Measurements from ENCODE around the gene CITED1. TPM values are rescaled to one million over a fixed set of nuclear protein-coding genes. Genes with fewer than 3 reads are reported as not detected.
A peak's percentile ranks its signal among the peaks of the same experiment; 100 is the strongest.

Gene CITED1
- total and polyA plus RNA-seq, 8 donors: 0.49 to 1.5 (median 1.1) TPM; not detected in 2

GRCh38 chrX:72258174-72258573 lies 47.5 kb downstream of the CITED1 start:
- Histone ChIP-seq H3K4me3 (no peak overlapping the region), H3K36me3 (no peaks in the 10 kb centered on the region), H3K27ac (no peak overlapping the region), H3K9me3 (no peaks in the 10 kb centered on the region), H3K27me3 (no peaks in the 10 kb centered on the region), H3K4me1 (no peaks in the 10 kb centered on the region)
- TF ChIP-seq CTCF (IDR thresholded peaks at IDR 0.05): no peak
- FAIRE-seq (no peak), DNase-seq (no peak), ATAC-seq (no peak)
- intact Hi-C loops (cut with DNase I): no loop called here
- WGBS, 2 donors: 58 to 67% methylated on average over 7 of the region's 7 CpGs

- Histone ChIP-seq H3K4me3 (peak overlapping the region in 1 of 4 donors; percentile 8), H3K36me3 (no peaks in the 10 kb centered on the region), H3K9me3 (no peaks in the 10 kb centered on the region), H3K27ac (no peak overlapping the region), H3K27me3 (no peaks in the 10 kb centered on the region), H3K4me1 (no peaks in the 10 kb centered on the region)
- 73 to 79% methylated on average over 7 of the region's 7 CpGs for WGBS, 2 donors
- ATAC-seq: no peak
- intact Hi-C loops (cut with DNase I): no loop called here
- no peak for DNase-seq
- no peak for FAIRE-seq
- TF ChIP-seq CTCF (IDR thresholded peaks at IDR 0.05): no peak
Measured at GRCh38 chrX:72255864-72256263, 49.9 kb downstream of the CITED1 start.

DNA sequence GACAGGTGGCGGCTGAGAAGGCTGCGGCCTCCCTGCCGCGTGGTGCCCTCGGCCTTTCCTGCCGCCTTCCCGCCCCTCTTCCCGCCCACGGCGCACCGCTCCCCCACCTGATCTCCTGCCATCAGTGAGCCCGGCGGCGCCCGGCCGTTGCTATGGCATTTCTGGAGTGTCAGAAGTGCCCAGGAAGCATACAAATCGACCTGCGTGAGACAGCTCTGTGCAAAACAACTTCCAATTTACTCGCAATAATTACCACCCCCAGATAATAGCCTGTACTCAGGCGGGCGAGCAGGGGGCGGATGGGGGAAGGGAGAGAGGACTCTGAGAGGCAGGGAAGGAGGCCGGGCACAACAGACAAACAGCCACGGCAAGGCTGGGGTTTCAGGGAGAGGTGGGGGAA lies 50.3 kb downstream of the CITED1 start:
- WGBS, 2 donors: 10 to 23% methylated on average over 24 of the region's 24 CpGs
- TF ChIP-seq CTCF (IDR thresholded peaks at IDR 0.05): no peak
- Histone ChIP-seq H3K36me3 (no peaks in the 10 kb centered on the region), H3K4me1 (no peaks in the 10 kb centered on the region), H3K9me3 (no peaks in the 10 kb centered on the region), H3K27me3 (no peaks in the 10 kb centered on the region), H3K27ac (no peak overlapping the region), H3K4me3 (peak overlapping the region in 1 of 4 donors; percentile 8)
- FAIRE-seq: no peak
- intact Hi-C loops (cut with DNase I): no loop called here
- peak; percentile 63 to 85 (median 78) for ATAC-seq
- DNase-seq: peak in 5 of 6 donors; percentile 26 to 80 (median 39)

GRCh38 chrX:72254816-72255215 lies 50.9 kb downstream of the CITED1 start:
- no peak overlapping the region for H3K27ac ChIP-seq
- intact Hi-C loops (cut with DNase I): no loop called here
- no peaks in the 10 kb centered on the region for H3K36me3 ChIP-seq
- DNase-seq (no peak), FAIRE-seq (no peak), ATAC-seq (peak in 1 of 4 donors; percentile 19)
- no peak for TF ChIP-seq CTCF (IDR thresholded peaks at IDR 0.05)
- H3K9me3 ChIP-seq: no peaks in the 10 kb centered on the region
- H3K4me1 ChIP-seq: no peaks in the 10 kb centered on the region
- no peak overlapping the region for H3K4me3 ChIP-seq
- no peaks in the 10 kb centered on the region for H3K27me3 ChIP-seq
- 33 to 37% methylated on average over 17 of the region's 17 CpGs for WGBS, 2 donors

- DNase-seq (no peak), ATAC-seq (no peak), FAIRE-seq (peak; percentile 37)
- Histone ChIP-seq H3K27ac (no peak overlapping the region), H3K4me3 (no peak overlapping the region), H3K9me3 (no peaks in the 10 kb centered on the region), H3K27me3 (no peaks in the 10 kb centered on the region), H3K4me1 (no peaks in the 10 kb centered on the region), H3K36me3 (no peaks in the 10 kb centered on the region)
- TF ChIP-seq CTCF (IDR thresholded peaks at IDR 0.05): no peak
- intact Hi-C loops (cut with DNase I): no loop called here
Measured at GRCh38 chrX:72253686-72254085, 52.0 kb downstream of the CITED1 start.

Other genes starting within 250 kb of the CITED1 start
- 1 to 10 TPM in 3 of 6 donors, under 1 TPM in 3; 0.51 to 3.4 (median 1.6) TPM for gene RTL5, start 174.0 kb downstream of the CITED1 start, total RNA-seq
- gene RTL5, start 174.0 kb downstream of the CITED1 start, polyA plus RNA-seq: 1 to 10 TPM; 2.2 to 8.6 TPM
- 1 to 10 TPM; 3.6 to 5.8 (median 4.0) TPM for gene PIN4, start 124.2 kb downstream of the CITED1 start, total RNA-seq
- gene PIN4, start 124.2 kb downstream of the CITED1 start, polyA plus RNA-seq: 10 to 100 TPM; 11.6 to 13.4 TPM
- gene ERCC6L, start 66.9 kb downstream of the CITED1 start, total RNA-seq: under 1 TPM in 4 of 6 donors, not detected in 2; 0.06 to 0.13 (median 0.11) TPM
- under 1 TPM in 1 of 2 donors, not detected in 1; 0.04 TPM for gene ERCC6L, start 66.9 kb downstream of the CITED1 start, polyA plus RNA-seq
- 1,000 to 10,000 TPM in 3 of 6 donors, 100 to 1,000 TPM in 3; 559 to 1,221 (median 1,037) TPM for gene RPS4X, start 28.7 kb downstream of the CITED1 start, total RNA-seq
- 100 to 1,000 TPM; 592 to 955 TPM for gene RPS4X, start 28.7 kb downstream of the CITED1 start, polyA plus RNA-seq

Data from pancreas (tissue), 10 donors.